ENCODE data around the gene RCAN3.
A peak's percentile ranks its signal among the peaks of the same experiment; 100 is the strongest.
"Not testable (repeated sequence)": the region's sequence is repeated elsewhere in the genome, so short reads cannot be mapped to it uniquely, and the experiment has no call there.

RCAN3 gene

DNA sequence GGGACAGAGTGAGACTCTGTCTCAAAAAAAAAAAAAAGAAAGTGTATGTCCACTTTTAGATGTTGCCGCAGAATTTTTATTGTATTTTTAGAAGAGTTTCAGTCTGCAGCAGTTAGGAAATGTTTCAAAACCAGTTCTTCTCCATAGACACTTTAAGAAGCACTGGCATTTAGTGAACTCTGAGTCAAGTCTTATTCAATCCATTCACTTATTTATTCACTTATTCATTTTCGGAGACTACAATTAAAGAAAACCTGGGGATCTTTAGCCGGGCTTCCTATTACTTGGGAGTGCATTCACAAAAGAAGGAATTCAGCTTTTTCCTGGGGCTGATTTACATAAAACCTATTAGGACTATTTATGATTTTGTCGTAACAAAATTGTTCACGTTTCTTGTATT, 12.3 kb downstream of the RCAN3 start:
- no peak for DNase-seq (ENCODE audit: low read depth in 2 of 2)

DNA sequence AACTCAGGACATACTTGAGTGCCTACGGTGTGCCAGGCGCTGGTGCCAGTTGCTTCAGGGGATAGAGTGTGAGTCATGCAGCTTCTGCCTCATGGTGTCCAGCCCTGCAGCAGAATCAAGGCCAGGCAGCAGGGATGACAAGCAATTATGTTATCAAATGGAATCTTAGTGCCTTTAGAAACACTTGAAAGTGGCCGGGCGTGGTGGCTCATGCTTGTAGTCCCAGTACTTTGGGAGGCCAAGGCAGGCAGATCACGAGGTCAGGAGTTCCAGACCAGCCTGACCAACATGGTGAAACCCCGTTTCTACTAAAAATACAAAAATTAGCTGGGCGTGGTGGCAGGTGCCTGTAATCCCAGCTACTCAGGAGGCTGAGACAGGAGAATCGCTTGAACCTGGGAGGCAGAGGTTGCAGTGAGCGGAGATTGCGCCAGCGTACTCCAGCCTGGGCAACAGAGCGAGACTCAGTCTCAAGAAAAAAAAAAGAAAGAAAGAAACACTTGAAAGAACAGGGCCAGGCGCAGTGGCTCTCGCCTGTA, 13.1 kb downstream of the RCAN3 start:
- DNase-seq (ENCODE audit: low read depth in 2 of 2) = not testable (repeated sequence)

DNA sequence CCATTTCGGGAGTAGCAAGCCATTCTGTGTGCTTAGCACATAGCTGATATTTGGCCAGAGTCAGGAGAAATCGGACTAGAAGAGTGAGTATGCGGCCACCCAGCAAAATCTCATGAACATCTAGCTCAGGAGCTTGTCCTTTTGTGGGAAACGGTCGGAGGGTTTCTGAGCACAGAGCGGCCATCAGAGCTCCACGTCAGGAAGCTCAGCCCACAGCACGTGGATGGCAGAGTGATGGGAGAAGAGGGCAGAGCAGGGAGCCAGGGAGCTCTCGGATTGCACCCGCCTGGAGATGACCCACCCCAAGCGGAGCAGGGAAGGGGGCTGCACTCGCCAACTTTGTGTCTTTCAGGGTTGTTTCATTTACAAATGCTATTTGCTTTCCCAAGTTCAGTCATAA, 13.9 kb downstream of the RCAN3 start:
- DNase-seq (ENCODE audit: low read depth in 2 of 2) = no peak

DNA sequence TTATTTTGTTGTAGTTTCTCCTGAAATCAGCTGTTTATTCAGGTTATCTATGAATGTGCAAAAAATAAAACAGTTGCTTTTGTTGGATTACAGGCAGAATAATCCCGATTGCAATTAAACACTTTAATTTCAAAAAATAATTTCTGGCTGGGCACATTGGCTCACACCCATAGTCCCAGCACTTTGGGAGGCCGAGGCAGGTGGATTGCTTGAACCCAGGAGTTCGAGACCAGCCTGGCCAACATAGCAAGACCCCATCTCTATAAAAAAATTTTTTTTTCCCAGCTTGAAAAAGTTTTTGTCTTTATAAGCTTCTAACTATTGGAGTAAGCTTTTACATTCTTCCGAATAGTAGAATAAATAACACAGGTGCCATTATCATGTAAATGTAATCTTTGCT, 15.3 kb downstream of the RCAN3 start:
- DNase-seq (ENCODE audit: low read depth in 2 of 2) = no peak

DNA sequence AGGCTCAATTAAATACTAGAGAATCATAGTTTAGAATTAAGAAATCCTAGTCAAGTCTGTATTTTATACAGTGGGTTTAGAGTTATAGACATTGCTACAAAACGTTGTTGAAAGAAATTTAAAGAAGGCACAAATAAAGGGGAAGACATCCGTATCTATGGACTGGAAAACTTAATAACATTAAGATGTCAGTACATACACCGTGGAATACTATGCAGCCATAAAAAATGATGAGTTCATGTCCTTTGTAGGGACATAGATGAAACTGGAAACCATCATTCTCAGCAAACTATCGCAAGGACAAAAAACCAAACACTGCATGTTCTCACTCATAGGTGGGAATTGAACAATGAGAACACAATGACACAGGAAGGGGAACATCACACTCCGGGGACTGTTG, 17.6 kb downstream of the RCAN3 start:
- not testable (repeated sequence) for DNase-seq (ENCODE audit: low read depth in 2 of 2)

DNA sequence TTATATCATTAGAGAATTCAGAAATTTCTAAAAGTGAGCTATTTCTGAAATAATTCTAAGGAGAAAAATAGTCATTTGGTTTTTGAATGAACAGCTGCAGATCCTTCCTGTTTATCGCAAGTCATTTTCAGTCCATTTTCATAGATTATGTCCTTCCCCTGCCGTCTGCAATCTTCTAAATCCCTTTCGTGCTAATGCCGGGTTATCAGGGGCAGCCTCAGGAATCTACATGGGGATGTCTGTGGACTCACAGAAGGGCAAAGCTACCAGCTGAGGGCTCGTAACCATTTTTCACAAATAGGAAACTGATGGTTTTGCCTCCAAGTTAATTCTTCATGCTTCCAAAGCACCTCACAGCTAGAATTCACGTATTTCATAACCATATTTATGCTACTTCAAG, 23.0 kb downstream of the RCAN3 start:
- DNase-seq (ENCODE audit: low read depth in 2 of 2) = no peak

DNA sequence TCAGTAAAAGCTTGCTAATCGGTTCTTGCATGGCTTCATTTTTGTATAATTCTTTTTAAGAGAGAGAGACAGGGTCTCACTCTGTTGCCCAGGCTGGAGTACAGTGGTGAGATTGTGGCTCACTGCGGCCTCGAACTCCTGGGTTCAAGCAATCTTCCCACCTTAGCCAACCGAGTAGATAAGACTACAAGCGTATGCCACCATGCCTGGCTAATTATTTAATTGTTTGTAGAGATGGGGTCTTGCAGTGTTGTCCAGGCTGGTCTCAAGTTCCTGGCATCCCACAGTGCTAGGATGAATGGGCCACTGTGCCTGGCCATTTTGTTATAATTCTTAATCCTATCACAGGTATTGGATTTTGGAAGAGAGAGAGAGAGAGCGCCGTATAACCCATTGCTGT, 23.4 kb downstream of the RCAN3 start:
- DNase-seq (ENCODE audit: low read depth in 2 of 2) = no peak

DNA sequence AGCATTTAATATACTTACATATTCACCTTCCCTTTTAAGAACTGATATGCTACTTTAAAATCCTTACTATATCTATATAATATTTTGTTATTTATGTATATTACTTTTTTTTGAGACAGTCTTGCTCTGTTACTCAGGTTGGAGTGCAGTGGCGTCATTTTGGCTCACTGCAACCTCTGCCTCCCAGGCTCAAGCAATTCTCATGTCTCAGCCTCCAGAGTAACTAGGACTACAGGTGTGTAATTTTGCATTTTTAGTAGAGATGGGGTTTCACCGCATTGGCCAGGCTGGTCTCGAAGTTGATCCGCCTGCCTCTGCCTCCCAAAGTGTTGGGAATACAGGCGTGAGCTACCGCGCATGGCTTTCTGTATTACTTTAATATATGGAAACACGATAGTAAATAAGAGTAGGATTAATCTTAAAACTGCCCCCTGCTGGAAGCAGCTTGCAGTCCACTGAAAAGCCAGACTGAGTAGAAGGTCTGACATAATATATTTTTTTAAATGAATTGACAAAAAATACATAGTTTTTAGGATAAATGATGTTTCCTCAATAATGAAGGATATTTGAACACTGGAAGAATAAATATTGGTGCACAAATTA, 24.4 kb downstream of the RCAN3 start:
- no peak for DNase-seq (ENCODE audit: low read depth in 2 of 2)

DNA sequence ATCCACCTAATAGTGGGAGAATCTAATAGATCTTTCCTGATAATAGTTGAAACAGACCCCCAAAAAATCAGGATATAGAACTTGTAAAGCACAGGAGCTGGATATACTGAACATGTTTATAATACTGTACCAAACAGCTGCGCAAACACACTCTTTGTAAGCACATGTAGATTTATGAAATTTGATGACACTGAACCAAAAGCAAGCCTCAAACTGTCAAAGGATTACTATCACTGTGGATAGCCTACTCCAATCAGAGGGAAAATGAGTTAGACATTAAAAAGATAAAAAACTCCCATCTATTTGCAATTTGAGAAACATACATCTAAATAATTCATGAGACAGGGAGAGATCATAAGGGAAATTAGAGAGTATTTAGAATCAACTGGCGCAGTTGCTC, 26.1 kb downstream of the RCAN3 start:
- DNase-seq (ENCODE audit: low read depth in 2 of 2) = no peak

DNA sequence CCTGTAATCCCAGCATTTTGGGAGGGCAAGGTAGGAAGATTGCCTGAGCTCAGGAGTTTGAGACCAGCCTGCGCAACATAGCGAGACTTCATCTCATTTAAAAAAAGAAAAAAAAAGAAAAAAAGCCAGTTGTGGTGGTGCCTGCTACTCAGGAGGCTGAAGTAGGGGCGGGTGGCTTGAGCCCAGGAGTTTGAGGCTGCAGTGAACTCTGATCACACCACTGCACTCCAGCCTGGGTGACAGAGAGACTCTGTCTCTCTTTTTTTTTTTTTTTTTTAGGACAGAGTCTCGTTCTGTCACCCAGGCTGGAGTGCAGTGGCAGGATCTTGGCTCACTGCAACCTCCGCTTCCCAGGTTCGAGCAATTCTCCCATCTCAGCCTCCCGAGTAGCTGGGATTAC, 26.7 kb downstream of the RCAN3 start:
- not testable (repeated sequence) for DNase-seq (ENCODE audit: low read depth in 2 of 2)

DNA sequence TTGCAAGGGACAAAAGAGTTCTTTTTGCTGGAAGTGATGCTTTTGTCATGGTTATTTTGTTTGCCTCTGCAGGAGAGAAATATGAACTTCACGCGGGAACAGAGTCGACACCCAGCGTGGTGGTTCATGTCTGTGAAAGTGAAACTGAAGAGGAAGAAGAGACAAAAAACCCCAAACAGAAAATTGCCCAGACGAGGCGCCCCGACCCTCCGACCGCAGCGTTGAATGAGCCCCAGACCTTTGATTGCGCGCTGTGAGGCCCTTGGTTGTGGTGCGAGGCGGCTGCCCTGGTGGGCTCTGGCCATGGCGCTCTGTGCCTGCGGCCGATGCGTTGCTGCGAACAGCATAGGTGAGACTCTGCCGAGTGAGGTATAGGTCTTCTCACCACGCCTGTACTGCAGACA, 32.4 kb downstream of the RCAN3 start:
- no peak for DNase-seq (ENCODE audit: low read depth in 2 of 2)

DNA sequence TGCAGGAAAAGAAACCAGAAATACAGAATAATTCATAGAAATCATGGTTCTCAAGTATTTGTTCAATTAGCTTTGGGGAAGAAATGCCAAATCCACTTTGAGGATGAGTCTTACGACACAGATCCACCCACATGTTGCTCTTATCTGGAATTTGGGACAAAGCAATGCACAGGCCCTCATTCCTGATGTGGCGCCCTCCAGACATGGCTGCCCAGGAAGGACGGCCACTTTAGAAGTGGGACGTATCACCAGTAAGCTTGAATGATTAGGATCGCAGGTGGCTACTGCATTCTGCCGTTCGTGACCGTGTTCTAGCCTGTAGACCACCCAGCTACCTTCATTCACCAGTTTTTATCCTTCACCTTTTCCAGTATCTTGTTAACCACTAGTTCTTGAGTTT, 33.1 kb downstream of the RCAN3 start:
- DNase-seq (ENCODE audit: low read depth in 2 of 2) = no peak

DNA sequence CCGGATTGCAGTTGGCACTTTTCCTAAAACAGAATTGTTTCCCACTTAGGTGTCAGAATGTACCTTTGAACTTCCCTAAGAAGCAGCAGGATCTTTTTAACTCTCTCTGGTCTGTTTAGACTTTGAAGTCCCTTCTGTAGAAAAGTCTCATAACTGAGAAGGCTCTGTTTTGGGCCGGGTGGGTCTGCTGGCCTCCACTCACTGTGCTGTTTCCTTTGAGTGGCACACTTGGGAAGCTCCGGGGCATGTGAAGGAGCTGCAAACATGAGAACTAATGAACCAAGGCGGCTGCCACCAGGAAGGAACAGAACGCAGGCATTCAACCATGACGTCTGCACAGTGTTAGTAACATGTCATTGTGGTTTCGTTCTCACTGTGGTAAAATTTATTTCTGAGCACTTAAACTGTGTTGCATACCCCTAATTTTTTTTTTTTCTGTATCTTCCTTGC, 33.8 kb downstream of the RCAN3 start:
- no peak for DNase-seq (ENCODE audit: low read depth in 2 of 2)

DNA sequence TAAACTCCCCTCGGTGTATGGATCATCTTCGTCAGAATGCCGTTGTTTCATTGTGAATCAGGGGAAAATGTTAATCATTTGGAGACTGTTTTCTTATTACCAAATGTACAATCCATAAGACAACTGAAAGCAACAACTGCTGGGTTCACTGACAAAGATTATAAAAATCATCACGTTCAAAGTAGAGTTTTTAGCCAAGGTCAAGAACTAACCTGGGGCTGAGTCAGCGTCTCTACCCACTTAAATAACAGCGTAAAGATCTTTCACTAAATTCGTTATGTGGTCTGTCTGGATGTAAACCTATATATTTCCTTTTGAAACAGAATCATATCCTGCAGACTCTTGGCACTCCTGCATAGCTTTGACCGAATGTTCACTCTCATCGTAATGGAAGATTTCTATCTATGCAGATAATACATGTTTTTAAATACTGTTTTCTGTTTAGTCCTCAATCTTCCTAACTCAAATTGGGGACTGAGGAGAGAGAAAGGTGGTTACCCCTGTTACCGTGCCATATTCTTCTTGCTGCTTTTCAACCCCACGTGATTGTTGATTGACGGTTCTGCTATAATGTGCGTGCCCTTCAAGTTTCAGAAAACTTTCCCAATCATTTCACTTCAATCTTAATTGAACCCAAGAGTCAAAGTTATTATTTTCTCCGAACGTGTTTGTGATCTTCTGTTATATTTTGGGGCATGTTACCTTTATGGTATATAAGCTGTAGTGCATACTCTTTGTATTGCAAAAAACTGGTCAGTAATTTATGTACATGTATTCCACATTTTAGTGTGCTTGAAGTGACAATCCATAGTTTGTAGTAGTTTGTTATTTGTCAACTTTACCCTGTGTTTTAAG, 37.6 kb downstream of the RCAN3 start:
- DNase-seq (ENCODE audit: low read depth in 2 of 2) = no peak

DNA sequence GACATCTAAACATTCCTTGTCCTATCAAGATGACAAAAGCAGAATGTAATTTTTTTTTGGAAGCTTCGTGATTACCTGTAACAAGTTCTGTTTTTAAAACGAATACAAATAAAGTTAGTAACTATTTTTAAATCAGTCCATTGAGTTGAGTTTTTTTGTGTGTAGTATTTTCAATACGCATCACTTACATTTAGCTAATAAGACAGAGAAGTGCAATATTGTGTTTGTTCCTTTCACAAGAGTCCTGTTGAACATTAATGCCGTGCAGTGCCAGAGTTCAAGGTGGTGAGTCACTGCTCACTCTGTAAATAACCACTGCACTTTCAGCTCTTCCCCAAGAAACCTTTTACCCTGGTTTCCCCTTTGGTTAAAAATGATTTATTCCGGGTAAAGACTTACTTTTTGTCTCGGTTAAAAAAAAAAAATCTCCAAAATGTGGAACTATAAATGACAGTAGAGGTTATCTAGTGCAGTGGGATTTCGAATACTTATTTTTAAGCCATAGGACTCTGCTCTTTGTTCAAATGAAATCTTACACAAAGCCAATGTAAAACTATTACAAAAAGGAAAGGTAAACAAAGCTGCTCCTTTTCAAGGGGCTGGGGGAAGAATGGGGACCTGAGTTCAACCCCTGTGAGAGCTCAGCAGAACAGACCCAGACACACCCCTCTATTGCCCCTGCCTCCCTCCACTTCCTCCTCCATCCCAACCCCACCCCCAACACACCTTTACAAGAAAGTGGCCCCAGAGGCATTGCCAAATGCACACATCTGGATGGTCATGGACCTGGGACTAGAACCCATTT, 38.5 kb downstream of the RCAN3 start:
- peak; percentile 18 to 23 for DNase-seq (ENCODE audit: low read depth in 2 of 2)

DNA sequence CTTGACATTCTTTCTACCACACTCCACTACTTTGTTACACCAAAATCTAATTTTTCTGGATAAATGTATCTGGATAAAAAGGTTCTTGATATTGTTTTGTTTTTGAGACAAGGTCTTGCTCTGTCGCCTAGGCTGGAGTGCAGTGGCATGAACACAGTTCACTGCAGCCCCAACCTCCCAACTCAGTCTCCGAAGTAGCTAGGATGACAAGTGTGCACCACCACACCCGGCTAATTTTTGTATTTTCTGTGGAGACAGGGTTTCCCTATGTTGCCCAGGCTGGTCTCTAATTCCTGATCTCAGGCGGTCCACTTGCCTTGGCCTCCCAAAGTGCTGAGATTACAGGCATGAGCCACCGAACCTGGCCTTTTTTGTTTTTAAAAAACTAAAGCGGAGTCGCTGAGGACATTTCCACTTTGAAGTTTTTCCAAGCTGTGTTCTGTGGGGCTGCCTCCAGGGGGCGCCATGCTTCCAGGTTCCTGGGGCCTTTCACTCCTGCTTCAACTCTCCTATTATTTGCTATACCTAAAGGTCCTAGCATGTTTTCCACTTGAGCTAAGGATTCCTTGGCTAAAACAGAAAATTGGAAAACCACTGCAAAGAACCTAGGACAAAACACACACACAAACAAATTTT, 39.2 kb downstream of the RCAN3 start:
- DNase-seq (ENCODE audit: low read depth in 2 of 2) = no peak

DNA sequence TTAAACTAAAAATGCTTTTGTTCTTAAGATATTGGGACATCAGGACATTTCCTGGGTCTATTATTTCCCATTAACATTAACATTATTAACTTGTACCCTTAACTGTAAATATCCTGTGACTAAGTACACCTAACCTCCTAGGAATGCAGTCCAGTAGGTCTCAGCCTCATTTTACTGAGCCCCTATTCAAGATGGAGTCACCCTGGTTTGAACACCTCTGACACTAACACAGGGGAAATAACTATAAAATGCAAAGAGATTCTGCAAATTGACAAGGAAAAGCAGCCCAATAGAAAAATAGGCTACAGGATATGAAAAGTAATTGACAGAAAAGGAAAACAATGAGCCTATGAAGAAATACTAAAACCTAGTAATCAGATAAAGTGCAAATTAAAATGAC, 41.6 kb downstream of the RCAN3 start:
- no peak for DNase-seq (ENCODE audit: low read depth in 2 of 2)

DNA sequence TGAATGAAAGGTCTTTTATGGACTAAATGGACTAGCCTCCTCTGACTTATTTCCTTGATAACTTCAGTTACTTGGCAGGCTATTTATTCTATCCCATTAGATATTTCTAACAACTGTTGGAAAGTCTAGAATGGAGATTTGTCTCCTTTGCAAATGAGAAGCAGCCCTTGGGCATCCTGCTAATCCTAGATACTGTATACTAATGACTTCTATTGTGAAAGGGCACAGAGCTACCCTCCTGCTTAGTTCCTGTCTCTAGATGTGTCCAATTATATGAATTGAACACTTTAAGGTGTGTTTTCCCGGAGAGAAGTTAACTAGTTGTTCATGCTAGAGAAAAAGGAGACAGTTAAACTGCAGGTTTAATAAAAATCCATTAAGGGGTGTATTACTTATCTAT, 43.0 kb downstream of the RCAN3 start:
- no peak for DNase-seq (ENCODE audit: low read depth in 2 of 2)

DNA sequence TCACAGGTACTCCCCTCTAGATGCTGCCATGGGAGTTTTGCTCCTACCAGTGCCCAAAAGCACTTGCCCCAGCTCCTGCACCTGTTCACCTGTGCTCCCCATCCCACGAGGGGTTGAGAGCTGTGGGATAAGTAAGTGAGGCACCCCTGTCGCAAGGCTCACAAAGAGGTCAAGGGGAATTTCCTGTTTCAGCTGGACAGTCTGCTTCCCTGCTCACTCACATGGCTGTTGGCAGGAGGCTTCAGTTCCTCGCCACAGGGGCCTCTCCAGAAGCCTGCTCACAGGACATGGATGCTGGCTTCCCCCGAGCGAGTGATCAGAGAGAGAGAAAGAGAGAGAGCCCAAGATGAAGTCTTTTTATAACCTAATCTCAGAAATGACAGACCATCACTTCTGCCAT, 44.6 kb downstream of the RCAN3 start:
- no peak for DNase-seq (ENCODE audit: low read depth in 2 of 2)

DNA sequence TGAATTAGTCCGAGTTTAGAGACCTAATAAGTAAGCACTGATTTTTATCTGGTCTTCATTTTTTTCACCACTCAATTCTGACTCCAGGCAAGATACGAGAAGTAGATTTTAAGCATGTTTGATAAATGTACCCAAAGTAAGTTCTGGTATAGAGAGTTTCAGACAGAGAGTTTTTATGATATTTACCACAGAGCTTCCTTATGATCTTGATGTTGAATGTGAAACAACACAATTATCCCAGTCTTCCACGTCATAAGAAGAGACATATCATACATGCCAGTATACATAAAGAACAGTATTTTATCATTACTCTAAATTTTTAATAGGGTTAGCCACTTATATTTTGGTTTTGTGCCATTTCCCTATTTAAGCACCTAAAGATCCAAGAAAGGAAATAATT, 45.4 kb downstream of the RCAN3 start:
- DNase-seq (ENCODE audit: low read depth in 2 of 2) = no peak

DNA sequence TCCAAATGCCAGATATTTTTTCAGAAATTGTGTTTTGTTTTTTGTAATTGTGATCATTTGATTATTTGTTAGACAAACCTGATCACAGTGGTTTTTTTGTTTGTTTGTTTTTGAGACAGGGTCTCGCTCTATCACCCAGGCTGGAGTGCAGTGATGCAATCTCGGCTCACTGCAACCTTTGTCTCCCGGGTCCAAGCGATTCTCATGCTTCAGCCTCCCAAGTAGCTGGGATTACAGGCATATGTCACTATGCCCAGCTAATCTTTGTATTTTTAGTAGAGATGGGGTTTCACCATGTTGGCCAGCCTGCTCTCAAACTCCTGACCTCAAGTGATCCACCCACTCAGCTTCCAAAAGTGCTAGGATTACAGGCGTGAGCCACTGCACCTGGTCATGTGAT, 46.6 kb downstream of the RCAN3 start:
- not testable (repeated sequence) for DNase-seq (ENCODE audit: low read depth in 2 of 2)
